NCI-H2029 (cell line): ENCODE results near the gene MYEOV.

Source experiments
- DNase-seq: peaks from one replicate; lab custom pipeline; 2025; lab: John Stamatoyannopoulos, UW

MYEOV gene

DNA sequence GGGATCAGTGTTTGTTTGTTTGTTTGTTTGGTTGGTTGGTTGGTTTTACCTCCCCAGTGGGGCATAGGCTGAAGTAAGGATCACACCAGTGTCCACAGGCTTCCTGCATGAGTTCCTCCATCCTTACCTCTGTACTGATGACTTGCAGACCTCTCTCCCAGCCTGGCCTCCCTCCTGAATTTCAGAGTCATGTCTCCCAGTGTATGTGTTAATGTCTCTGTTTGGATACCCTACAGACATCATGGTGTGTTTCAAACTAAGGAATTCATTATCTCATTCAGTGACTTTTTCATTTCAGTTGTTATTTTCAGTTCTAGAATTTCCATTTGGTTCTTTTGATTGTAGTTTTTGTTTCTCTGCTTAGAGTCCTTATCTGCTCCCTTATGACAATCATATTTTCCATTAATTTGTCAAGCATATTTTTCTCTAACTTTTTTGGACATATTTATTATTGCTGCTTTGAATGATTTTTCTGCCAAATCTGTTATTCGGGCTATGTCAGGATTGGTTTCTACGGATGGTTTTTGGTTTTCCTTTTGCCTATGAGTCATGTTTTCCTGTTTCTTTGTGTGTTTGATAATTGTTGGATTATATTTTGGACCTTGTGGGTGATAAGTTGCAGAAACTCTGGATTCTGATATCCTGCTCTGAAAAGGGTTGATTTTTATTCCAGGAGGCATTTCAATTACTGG lies 23.6 kb downstream of the MYEOV start:
- DNase-seq = no peak

DNA sequence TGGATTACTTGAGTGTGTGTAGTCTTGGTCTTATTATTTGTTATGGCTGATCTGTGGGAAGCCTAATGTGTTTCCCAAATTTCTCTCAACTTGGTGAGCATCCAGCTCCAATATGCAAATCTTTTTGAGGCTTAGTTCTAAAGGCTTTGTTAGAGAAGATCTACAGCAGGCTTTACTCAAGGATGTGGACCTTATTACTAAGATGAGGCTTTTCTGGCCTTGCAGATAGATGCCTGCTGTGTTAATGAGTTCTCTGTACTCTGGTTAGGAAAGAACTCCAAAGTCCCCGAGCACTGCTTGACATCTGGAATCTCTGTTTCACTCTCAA lies 24.1 kb downstream of the MYEOV start:
- no peak for DNase-seq

DNA sequence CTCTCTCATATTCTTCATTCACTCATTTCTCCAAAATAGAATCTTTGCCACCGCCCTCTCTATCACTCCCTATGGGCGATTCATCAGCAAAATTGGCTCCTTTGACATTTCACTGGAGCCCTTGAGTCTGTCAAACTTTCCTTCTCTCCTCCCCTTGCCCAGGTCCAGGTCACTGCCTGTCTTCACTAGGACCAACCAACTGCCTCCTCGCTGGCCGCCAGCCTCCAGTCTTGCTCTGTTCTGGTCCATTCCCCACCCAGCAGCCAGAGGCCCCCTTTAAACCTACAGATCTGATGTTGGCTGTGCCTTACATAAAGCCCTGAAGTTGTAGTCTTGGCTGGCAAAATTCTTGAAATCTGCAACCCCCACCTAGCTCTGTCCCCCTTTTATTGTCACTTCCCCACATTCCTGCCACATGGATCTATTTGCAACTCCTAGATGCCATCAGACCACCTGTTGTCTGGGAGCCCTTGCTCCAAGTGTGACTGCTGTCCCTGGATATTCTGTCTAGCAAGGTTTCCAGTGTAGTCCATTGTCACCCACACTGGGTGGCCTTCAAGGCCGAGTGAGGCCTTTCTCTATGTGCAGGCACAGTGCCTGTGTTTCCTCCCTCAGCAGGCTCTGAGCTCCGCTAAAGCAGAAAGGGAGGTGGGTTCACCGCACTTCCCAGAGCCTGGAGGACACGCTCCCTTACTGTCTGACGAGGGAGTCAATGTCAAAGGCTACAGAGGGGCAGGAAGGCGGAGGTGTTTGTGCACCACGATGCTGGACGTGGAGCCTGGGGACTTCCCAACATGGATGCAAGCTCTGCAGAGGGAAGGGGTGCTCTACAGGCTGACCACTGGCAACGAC lies 25.5 kb downstream of the MYEOV start:
- no peak for DNase-seq

DNA sequence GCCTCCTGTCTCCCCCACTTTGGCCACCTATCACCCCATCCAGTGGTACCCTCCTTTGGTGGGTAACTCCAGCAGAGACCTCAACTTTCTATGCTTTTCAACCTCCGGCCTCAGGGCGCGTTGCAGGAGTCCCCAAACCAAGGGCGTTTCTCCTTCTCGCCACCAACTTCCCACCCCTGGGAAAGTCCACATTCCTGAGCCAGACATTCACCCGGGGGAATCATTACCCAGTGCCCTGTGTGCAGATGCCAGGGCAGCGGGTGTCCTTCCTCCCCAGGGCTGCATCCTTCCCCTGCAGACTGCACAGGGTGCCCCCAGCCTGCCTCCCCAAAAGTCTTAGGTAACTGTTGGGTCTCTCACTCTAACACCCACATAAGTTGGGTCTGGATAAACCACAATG lies 26.4 kb downstream of the MYEOV start:
- DNase-seq = no peak

GRCh38 chr11:69320756-69321741 lies 27.1 kb downstream of the MYEOV start:
- DNase-seq = no peak

DNA sequence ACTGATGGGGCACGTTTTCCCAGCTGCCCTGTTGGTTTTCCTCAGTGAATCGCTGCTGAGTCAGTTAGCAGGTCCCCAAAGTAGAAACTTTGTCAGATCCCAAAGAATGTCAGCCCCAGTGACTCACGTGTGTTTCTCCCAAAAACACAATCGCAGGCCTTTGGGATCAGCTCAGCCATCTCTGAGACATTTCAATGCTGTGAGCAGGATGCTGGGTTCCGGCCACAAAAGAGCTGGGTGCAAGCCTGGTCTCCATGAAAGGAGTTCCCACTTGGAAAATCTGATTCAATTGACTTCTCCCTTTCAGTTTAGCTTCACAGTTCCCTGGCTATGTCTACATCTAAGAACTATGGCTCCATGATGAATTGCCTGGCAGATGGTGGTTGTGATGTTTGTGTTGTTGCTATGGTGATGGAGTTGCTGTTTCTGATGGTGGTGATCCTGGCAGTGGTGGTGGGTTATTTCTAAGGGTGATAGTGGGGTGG lies 28.0 kb downstream of the MYEOV start:
- no peak for DNase-seq

DNA sequence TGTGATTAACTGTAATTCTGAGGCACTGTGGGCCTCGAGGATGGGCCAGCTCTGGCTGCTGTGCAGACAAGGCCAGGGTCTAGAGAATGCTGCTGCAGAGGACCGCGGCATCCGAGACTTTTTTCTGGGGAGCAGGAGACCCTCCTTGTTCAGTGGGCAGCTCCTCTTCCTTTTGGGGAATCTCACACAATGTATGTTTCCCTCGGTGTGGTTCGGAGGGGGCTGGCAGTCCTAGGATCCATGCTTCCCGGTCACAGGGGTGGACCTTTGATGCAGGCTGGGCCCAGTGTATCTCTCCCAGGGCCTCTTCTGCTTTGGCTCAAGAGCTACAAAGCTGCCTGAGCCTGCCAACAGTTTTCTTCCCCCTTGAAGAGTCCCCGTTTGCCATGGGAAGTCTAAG lies 31.5 kb downstream of the MYEOV start:
- no peak for DNase-seq

- DNase-seq = no peak
These were observed 32.8 kb downstream of the MYEOV start for GRCh38 chr11:69326622-69327219.

DNA sequence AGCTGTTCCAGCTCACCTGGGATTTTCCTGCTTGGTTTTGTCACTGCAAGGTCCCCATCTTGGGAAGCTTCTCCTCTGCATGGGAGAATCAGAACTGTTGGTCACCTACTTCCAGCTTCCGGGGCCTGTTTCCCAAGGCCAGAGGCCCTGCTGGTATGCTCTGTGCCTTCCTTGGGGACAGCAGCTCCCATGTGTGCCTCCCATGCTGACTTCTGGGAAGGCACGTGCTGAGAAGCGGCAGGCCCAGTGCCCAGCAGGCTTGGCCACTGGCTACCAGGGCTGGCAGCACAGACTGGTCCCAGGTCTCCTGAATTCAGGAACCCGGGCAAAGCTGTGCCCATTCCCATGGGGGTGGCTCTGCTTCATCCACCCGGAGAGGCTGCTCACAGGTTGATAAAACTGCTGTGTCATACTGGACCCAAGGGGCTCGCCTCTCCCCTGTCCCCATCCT lies 33.8 kb downstream of the MYEOV start:
- DNase-seq = no peak

GRCh38 chr11:69328231-69328630 lies 34.3 kb downstream of the MYEOV start:
- DNase-seq = no peak

DNA sequence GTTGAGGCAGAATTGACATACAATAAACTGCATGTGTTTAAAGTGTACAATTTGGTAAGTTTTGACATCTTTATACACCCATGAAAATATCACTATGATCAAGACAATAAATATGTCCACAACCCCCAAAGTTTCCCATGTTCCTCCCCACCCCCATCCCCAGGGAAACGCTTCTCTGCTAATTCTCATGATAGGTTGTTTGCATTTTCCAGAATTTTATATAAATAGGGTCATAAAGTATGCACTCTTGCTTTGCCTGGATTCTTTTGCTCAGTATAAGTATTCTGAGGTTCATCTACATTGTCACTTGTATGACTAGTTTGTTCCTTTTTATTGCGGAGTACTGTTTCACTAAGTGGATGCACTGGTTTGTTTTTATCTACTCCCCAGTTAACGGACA lies 35.6 kb downstream of the MYEOV start:
- DNase-seq = no peak

DNA sequence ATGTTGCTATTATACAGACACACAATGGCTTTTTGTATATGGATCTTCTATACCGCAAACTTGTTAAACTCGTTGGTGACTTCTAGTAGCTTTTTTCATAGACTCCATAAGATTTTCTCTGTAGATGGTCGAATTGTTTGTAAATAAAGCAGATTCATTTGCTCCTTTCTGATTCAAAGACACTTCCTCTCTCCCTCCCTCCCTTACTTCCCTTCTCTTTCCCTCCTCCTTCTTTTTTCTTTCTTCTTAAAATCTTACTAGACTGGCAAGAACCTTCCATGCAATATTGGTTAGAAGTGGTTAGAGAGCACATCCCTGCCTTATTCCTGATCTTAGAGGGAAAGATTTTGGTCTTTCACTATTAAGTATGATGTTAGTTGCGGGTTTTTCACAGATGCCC lies 36.4 kb downstream of the MYEOV start:
- no peak for DNase-seq

GRCh38 chr11:69333149-69333710 lies 39.3 kb downstream of the MYEOV start:
- no peak for DNase-seq

- DNase-seq = no peak
These were observed 39.9 kb downstream of the MYEOV start for GRCh38 chr11:69333879-69334278.

DNA sequence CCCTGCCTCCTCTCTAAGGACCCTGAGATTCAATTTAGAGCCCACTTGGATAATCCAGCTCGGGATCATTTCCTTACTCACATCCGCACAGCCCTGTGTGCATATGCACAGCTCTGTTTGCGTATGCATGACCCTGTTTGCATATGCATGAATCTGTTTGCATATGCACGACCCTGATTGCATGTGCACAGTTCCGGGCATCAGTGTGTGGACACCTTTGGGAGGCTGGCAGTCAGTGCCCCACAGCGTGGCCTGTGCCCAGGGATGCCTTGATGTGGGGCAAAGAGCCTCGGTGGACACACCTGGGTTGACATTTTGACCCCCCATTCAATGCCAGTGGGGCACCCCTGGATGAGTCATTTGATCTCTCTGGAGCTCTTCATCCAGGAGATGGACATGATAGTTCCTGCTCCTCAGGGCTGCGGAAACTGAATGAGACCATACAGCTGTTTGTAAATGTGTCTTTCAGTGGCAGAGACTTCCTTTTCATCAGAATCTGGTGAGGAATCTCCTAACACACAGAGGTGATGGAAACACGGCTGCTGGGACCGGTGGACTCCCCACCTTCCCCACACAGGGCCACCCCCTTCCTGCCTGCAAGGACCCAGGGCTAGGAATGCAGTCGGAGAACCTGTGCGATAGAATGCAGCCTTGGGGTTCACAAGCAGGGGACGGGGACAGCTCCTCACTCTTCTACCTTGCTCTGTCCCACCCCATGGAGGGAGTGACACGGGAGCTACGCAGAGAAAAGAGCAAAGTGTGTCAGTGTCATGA lies 41.2 kb downstream of the MYEOV start:
- DNase-seq = no peak

GRCh38 chr11:69335781-69336405 lies 41.9 kb downstream of the MYEOV start:
- no peak for DNase-seq

GRCh38 chr11:69337211-69337721 lies 43.3 kb downstream of the MYEOV start:
- DNase-seq = no peak

DNA sequence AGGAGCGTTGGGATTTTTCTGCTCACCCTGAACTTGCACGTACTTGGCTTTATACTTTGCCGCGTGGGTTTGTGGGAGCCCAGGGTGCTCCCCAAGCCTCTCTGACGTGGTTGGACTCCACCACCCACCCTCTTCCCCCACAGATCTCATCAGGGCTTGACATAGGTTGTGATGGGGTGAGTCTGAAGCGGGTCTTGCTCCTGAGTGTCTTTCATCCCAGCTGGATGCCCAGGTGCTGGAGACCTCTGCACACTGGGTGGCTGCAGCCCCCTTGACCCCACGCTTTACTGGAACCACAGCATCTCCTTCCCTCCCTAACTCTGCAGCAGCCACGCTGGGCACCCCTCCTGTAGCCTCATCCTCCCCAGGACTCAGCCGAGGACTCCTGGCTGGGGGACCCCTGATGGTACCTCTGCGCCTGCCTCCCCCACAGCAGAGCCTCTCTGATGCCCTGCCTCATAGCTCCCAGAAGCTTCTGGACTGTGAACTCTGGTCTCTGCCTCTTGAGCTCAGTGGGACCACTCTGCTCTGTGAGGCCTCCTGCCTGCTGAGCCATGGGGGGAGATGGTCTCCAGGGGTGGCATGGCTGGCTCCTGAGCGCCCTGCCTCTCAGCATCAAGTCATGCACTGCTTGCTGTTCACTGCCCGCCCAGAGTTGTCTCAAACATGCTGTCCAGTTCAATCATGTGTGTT lies 45.2 kb downstream of the MYEOV start:
- DNase-seq = no peak

DNA sequence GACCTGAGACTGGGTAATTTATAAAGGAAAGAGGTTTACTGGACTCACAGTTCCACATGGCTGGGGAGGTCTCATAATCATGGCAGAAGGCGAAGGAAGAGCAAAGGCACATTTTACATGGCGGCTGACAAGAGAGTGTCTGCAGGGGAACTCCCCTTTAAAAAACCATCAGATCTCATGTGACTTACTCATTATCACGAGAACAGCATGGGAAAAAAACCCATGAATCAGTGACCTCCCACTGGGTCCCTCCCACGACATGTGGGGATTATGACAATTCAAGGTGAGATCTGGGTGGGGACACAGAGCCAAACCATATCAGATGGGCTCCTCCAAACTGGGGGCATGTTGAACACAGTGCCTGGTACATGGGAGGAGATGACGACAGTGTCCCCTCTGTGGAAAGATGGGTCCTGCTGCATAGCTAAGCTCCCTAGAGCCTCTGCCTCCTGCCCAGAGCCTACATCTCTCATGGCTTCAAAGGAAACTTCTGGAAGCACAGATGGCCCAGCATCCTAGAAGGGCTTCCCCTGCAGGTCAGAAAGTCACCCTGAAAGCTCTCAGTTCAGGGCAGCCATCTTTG lies 46.1 kb downstream of the MYEOV start:
- DNase-seq = no peak
